Measurements from ENCODE around the gene PTPN6. TPM values are rescaled to one million over a fixed set of nuclear protein-coding genes. Genes with fewer than 3 reads are reported as not detected.
A peak's percentile ranks its signal among the peaks of the same experiment; 100 is the strongest.
"Not testable (repeated sequence)": the region's sequence is repeated elsewhere in the genome, so short reads cannot be mapped to it uniquely, and the experiment has no call there.

Gene PTPN6
- total RNA-seq, result 100 to 1,000 TPM; 283 to 367 TPM

DNA sequence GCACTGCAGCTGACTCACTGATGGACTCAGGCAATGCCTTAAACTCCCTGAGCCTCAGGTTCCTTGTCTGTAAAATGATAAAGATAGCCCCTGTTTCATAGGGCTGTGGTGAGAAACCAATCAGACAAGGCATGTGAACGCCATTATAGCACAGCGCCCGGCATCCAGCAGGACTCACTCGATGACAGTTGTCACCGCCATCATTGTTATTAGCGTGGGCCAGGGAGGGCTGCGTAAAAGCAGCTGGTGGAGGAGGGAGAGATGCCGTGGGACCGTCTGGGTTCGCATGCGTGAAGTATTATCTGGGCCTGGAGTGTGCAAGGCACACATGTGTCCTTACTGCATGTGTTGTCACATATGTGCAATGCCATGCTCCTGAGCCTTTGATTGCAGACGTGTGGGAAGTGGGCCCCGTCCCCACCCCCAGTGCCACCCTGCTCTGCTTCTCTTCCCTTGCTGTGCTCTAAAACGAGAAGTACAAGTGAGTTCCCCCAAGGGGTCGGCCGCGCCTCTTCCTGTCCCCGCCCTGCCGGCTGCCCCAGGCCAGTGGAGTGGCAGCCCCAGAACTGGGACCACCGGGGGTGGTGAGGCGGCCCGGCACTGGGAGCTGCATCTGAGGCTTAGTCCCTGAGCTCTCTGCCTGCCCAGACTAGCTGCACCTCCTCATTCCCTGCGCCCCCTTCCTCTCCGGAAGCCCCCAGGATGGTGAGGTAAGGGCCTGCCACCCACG is at the start of gene PTPN6:
Gene PTPN6 (plus strand): TSS at position 546 of the 730 bp plus-strand sequence. CDS start 157 bp downstream, at position 703.
- DNase-seq (peak; percentile 85), ATAC-seq (peak; percentile 32)
- CTCF ChIA-PET, result interaction anchor here (0.8 to 17.6 kb wide), 12 partner anchors 9 to 161 kb away, joined by 3 to 709 read pairs (median 10); partner anchors contain the start of genes C1RL, EMG1, LPCAT3 and PHB2
- H3K4me1 Mint-ChIP-seq, result peaks cover 76% of the 10 kb centered on the region
- H3K4me3 Mint-ChIP-seq, result peak within 1 kb of the TSS; percentile 93
- H3K36me3 Mint-ChIP-seq, result peaks cover 36% of the 10 kb centered on the region
- no peaks in the 10 kb centered on the region for H3K9me3 Mint-ChIP-seq (ENCODE audit: low read depth)
- no peaks in the 10 kb centered on the region for H3K27me3 Mint-ChIP-seq
- peak within 1 kb of the TSS; percentile 96 for H3K27ac Mint-ChIP-seq

DNA sequence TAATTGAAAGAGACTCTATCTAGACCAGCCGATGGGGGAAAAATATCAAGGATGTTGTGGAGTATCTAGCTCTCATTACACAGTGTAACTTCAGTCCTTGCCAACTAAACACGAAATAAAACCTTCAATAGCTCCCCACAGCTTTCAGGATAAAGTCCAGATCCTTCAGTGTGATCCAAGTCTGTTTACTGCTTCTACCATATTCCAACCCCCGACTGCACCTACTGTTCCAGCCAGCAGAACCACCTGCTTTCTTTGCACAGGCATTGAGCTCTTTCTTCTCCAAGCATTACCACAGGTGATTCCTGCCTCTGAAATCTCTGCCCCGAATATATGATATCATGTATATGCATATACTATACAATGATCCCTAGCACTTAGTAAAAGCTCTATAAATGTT is 48.7 kb upstream of the PTPN6 start:
- Mint-ChIP-seq H3K4me3 (no peak overlapping the region), H3K9me3 (ENCODE audit: low read depth) (no peaks in the 10 kb centered on the region), H3K36me3 (no peaks in the 10 kb centered on the region), H3K27me3 (no peaks in the 10 kb centered on the region), H3K4me1 (peaks cover 6% of the 10 kb centered on the region), H3K27ac (no peak overlapping the region)
- CTCF ChIA-PET, result interaction anchor here (1.0 to 5.0 kb wide), 2 partner anchors 11 to 22 kb away, joined by 4 to 28 read pairs; no protein-coding TSS in a partner anchor
- DNase-seq, result no peak
- no peak for ATAC-seq

DNA sequence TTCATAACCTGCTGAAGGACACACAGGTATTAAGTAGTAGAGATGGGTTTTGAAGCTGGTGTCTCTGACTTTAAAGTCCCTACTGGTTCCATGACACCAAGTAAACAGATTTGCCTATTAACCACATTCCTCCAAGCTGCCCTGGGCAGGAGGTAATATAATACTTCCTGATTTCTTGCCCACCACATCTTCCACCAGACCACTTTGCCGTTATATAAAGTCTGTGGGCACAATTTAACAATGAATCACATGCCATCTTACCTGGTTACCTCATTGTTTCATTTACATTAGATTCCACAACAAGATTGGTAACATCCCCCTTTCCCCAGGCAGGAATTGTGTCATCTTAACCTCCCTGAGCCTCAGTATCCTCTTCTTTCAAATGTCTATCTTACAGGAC is 47.4 kb upstream of the PTPN6 start:
- H3K27me3 Mint-ChIP-seq, result no peaks in the 10 kb centered on the region
- H3K4me1 Mint-ChIP-seq, result peaks cover 6% of the 10 kb centered on the region
- no peak for ATAC-seq
- H3K4me3 Mint-ChIP-seq, result no peak overlapping the region
- H3K36me3 Mint-ChIP-seq, result no peaks in the 10 kb centered on the region
- H3K27ac Mint-ChIP-seq, result no peak overlapping the region
- DNase-seq, result no peak
- H3K9me3 Mint-ChIP-seq (ENCODE audit: low read depth), result no peaks in the 10 kb centered on the region
- CTCF ChIA-PET, result interaction anchor here (2.9 to 6.4 kb wide), 3 partner anchors 12 to 34 kb away, joined by 10 to 33 read pairs (median 28); partner anchors contain the start of gene ATN1

DNA sequence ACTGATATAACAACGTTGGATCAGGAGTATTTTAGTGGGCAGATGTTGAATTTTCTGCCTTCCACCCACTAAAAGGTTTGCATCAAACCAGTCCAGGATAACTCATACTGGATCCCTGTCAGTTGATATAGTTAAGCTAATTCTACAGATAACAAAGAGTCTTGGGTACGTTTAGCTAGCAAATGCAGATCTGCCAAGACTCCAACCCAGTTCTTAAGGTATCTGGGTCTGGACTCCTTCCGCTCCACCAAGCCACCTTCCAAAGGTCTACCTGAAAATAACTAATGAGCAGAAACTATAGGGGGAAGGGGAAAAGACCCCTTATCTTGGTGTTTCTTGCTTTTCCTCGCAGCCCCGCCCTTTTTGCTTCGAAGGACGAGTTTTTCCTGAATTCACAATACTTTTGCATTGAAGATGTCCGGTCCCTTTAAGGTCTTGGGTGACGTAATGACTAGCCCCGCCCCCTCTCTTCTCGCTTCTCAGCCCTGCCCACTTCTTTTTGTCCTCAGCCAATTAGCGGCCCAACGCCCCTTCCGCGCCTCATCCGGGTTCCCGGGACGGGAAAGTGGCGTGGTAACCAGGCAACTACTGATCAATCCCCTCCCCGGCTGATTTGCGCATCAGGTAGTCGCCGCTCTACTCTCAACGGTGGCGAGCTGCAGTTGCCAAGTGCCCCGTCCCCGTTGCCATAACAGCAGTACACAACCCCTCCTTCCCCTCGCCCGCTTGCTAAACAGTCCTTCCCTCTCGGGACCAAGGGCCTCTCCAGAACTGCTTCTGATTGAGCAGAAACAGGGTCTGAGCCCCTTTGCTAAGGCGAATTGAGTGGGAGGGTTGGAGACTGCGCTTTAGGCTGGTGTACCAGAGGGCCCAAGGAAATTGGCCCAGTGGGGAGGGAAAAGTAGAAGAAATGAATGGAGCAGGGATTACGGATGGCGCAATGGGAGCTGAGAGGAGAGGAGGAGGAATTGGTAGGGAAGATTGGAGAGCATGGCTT is 46.6 kb upstream of the PTPN6 start, which contains the start of gene LRRC23:
Gene LRRC23 (plus strand): TSS at position 543 of the 997 bp plus-strand sequence. CDS start 812 bp downstream, outside the sequence.
- peaks cover 3% of the 10 kb centered on the region for H3K4me1 Mint-ChIP-seq
- no peaks in the 10 kb centered on the region for H3K9me3 Mint-ChIP-seq (ENCODE audit: low read depth)
- H3K4me3 Mint-ChIP-seq, result no peak within 1 kb of the TSS
- DNase-seq, result peak; percentile 99
- no peaks in the 10 kb centered on the region for H3K36me3 Mint-ChIP-seq
- ATAC-seq, result peak; percentile 98
- H3K27ac Mint-ChIP-seq, result no peak within 1 kb of the TSS
- CTCF ChIA-PET, result interaction anchor here (0.7 to 6.4 kb wide), 9 partner anchors 10 to 130 kb away, joined by 3 to 33 read pairs (median 5); partner anchors contain the start of genes ATN1 and SPSB2
- no peaks in the 10 kb centered on the region for H3K27me3 Mint-ChIP-seq

DNA sequence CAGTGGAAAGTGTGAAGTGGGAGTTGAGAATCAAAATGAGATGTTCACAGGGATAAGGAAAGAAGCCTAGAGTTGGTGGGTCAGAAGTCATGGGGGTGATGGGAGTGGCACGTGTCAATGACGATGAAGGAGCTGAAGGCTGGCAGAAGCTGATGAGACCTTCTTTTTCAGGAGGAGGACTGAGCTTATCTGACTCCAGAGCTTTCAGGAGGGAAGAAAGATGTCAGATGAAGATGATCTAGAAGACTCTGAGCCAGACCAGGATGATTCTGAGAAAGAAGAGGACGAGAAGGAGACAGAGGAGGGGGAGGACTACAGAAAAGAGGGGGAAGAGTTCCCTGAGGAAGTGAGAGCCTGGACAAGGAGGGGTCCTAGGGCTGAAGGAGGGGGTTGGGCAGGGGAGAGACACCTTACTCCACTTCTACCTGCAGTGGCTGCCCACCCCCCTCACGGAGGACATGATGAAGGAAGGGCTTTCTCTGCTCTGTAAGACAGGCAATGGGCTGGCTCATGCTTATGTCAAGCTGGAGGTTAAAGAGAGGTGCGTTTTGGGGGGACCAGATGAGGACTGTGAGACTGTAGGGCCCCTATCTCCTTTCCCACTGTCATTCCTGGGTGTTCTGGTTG is 45.6 kb upstream of the PTPN6 start:
- CTCF ChIA-PET, result interaction anchor here (1.0 to 6.4 kb wide), 8 partner anchors 11 to 131 kb away, joined by 3 to 33 read pairs (median 6); partner anchors contain the start of genes ATN1 and SPSB2
- Mint-ChIP-seq H3K9me3 (ENCODE audit: low read depth) (no peaks in the 10 kb centered on the region), H3K27me3 (no peaks in the 10 kb centered on the region), H3K4me1 (no peaks in the 10 kb centered on the region), H3K4me3 (no peak overlapping the region), H3K27ac (no peak overlapping the region), H3K36me3 (no peaks in the 10 kb centered on the region)
- DNase-seq (no peak), ATAC-seq (no peak)

DNA sequence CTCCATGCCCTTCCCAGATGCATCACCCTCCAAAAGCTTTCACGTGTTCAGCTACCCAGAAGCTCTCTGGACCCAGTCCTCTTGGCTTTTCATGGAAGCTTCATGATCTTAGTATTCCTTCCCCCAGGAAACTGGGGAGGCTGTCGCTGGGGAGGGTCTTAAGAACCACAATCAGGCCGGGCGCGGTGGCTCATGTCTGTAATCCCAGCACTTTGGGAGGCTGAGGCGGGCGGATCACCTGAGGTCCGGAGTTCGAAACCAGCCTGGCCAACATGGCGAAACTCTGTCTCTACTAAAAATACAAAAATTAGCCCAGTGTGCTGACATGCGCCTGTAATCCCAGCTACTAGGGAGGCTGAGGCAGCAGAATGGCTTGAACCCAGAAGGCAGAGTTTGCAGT is 43.0 kb upstream of the PTPN6 start:
- H3K4me3 Mint-ChIP-seq, result not testable (repeated sequence)

DNA sequence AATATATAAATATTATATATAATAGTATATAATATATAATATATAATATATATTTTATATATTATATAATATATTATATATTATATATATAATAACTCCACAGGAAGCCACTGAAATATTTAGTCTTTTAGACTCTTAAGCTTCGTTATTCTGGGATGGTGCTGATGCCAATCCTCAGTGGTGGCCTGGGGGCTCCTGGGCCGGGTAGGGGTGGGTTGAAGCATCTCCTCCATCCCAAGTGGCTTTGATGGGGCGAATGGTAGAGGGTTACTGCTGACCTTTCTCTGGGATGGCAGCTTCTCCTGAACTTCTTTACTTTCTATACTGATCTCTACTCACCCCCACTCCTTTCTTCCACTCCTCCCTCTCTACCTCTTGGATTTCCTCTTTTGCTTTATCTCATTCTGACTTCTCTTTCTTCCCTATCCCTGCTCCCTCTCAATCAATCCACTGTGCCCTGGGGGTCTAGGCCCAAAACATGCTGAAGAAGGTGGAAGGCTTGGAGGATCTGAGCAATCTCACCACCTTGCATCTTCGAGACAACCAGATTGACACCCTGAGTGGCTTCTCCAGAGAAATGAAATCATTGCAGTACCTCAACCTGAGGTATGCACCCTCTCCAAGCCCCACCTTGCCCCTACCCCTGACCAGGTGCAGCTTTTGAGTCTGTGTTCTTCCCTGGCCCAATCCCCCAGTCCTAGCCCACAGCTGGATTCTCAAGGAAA is 41.6 kb upstream of the PTPN6 start:
- no peak overlapping the region for H3K27ac Mint-ChIP-seq
- DNase-seq, result no peak
- no peaks in the 10 kb centered on the region for H3K27me3 Mint-ChIP-seq
- peaks cover 14% of the 10 kb centered on the region for H3K4me1 Mint-ChIP-seq
- CTCF ChIA-PET, result interaction anchor here (1.6 to 6.4 kb wide), 5 partner anchors 16 to 40 kb away, joined by 4 to 33 read pairs (median 16); partner anchors contain the start of genes ATN1 and SPSB2
- H3K4me3 Mint-ChIP-seq, result no peak overlapping the region
- ATAC-seq, result no peak
- H3K36me3 Mint-ChIP-seq, result no peaks in the 10 kb centered on the region
- no peaks in the 10 kb centered on the region for H3K9me3 Mint-ChIP-seq (ENCODE audit: low read depth)

More for the DNA sequence above, 43.0 kb upstream of the PTPN6 start:
- not testable (repeated sequence) for DNase-seq; H3K36me3 Mint-ChIP-seq; H3K27me3 Mint-ChIP-seq; H3K27ac Mint-ChIP-seq; ATAC-seq; H3K9me3 Mint-ChIP-seq (ENCODE audit: low read depth); H3K4me1 Mint-ChIP-seq
- CTCF ChIA-PET, result interaction anchor here (1.1 to 6.4 kb wide), 7 partner anchors 11 to 39 kb away, joined by 3 to 33 read pairs (median 10); partner anchors contain the start of genes ATN1 and SPSB2

DNA sequence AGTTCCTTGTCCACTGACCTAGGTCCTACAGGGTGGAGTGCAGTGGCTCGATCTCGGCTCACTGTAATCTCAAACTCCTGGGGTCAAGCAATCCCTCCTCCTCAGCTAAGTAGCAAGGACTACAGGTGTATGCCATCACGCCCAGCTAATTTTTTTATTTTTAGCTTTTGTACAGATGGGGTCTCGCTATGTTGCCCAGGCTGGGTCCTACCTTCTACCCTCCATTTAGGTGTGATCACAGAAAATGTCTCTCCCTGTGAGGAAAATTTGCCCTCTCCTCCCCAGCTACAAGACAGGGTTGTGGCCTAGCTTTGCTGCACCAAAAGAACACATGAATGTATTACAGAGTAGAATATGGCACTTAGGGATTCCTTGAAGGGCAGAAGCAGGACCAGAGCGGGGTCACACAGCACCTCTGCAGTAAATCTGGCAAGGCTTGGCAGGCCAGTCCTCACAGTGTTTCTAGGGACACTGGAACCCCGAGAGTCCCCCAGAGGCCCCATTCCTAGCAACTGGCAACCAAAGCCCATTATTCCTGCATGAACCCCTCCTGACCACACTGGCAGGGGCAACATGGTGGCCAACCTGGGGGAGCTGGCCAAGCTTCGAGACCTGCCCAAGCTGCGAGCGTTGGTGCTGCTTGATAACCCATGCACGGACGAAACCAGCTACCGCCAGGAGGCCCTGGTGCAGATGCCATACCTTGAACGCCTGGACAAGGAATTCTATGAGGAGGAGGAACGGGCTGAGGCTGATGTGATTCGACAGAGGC is 38.8 kb upstream of the PTPN6 start:
- Mint-ChIP-seq H3K27ac (peak overlapping the region; percentile 42), H3K4me1 (peaks cover 36% of the 10 kb centered on the region), H3K27me3 (no peaks in the 10 kb centered on the region), H3K4me3 (peak overlapping the region; percentile 92), H3K9me3 (ENCODE audit: low read depth) (no peaks in the 10 kb centered on the region), H3K36me3 (peaks cover 11% of the 10 kb centered on the region)
- CTCF ChIA-PET, result interaction anchor here (1.0 to 2.5 kb wide), 5 partner anchors 12 to 41 kb away, joined by 3 to 12 read pairs (median 6); partner anchors contain the start of gene SPSB2
- no peak for DNase-seq
- ATAC-seq, result no peak

DNA sequence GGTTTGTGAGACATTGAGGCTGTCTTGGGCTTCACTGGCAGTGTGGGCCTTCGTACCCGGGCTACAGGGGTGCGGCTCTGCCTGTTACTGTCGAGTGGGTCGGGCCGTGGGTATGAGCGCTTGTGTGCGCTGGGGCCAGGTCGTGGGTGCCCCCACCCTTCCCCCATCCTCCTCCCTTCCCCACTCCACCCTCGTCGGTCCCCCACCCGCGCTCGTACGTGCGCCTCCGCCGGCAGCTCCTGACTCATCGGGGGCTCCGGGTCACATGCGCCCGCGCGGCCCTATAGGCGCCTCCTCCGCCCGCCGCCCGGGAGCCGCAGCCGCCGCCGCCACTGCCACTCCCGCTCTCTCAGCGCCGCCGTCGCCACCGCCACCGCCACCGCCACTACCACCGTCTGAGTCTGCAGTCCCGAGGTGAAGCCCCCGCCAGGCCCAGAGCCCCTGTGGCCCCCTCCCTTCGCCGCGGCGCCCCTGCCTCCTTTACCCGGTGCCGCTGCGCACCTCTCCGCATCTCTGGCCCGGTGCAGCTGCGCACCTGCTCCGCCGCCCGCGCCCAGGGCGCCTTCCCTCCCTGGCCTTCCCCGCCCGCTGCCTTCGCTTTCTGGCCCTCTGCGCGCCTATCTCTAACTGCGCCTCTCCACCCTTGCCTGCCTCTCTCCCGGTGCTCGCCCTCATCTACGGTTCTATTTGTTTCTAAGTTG is 36.8 kb upstream of the PTPN6 start, which contains the start of gene ENO2:
Gene ENO2 (plus strand): TSS at position 335 of the 701 bp plus-strand sequence. CDS start 1,253 bp downstream, outside the sequence.
- ATAC-seq, result peak; percentile 96
- H3K36me3 Mint-ChIP-seq, result peaks cover 20% of the 10 kb centered on the region
- H3K27ac Mint-ChIP-seq, result peak within 1 kb of the TSS; percentile 86
- H3K4me1 Mint-ChIP-seq, result peaks cover 45% of the 10 kb centered on the region
- peak within 1 kb of the TSS; percentile 92 for H3K4me3 Mint-ChIP-seq
- CTCF ChIA-PET, result interaction anchor here (0.8 to 4.7 kb wide), 12 partner anchors 11 to 194 kb away, joined by 3 to 22 read pairs (median 5); partner anchors contain the start of genes C1RL and SPSB2
- peak; percentile 89 for DNase-seq
- no peaks in the 10 kb centered on the region for H3K27me3 Mint-ChIP-seq
- H3K9me3 Mint-ChIP-seq (ENCODE audit: low read depth), result no peaks in the 10 kb centered on the region

DNA sequence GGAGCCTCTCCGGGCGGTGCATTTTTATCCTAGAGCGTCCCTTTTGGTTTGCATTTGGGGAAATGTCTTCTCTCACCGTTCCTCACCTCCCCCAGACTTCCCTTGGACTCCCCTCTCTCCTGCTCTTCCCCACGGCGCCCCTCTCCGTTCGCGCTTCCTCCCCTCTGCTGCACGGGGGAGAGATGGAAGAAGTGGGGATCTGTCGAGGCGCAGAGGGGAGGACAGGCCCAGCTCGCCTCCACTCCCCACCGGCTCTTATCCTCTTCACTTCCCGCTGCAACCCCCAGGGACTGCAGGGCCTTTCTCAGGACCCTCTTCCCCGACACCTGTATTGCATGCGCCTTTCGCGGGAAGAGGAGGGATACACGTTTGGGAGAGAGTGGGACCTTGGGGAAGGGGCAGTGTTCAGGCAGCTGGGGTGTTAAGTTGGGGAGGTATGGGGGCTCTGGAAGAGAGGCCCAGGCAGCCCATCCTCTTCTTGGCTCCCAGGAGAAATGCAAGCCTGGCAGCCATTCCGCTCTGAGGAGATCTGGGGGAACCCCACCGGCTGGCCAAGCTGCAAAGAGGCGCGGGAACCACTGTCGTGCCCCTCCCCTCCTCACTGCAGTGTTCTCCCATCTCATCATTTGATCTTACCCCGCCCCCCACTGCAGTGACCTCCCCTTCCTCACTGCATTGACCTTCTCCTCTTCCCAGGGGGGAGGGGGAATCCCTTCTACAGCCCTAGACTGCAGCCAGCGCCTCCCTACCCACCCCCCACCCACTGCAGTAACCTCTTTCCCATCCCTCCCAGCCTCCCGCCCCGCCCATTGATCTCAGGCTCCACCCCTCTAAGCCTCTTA is 36.0 kb upstream of the PTPN6 start:
- peak overlapping the region; percentile 92 for H3K4me3 Mint-ChIP-seq
- peaks cover 27% of the 10 kb centered on the region for H3K36me3 Mint-ChIP-seq
- DNase-seq (no peak), ATAC-seq (no peak)
- H3K4me1 Mint-ChIP-seq, result peaks cover 52% of the 10 kb centered on the region
- H3K27me3 Mint-ChIP-seq, result no peaks in the 10 kb centered on the region
- H3K27ac Mint-ChIP-seq, result peak overlapping the region; percentile 86
- CTCF ChIA-PET, result interaction anchor here (1.0 to 4.7 kb wide), 9 partner anchors 10 to 193 kb away, joined by 3 to 22 read pairs (median 5); partner anchors contain the start of genes C1RL and SPSB2
- no peaks in the 10 kb centered on the region for H3K9me3 Mint-ChIP-seq (ENCODE audit: low read depth)
